Neural cell (in vitro differentiated cells): ENCODE data around the gene PRRG2.

Experiments used
- EP300 ChIP-seq: fragments of 450-650 bp; conservative IDR thresholded peaks from 2 replicates; pipeline ENCODE4 v1.6.1; 2014; ENCODE audit warnings: antibody characterized with exemption, mild to moderate bottlenecking, moderate library complexity; ENCODE audit not compliant: poor library complexity, severe bottlenecking
- MXI1 ChIP-seq: fragments of 450-650 bp; conservative IDR thresholded peaks from 2 replicates; pipeline ENCODE4 v1.6.1; 2014; ENCODE audit warnings: antibody characterized with exemption, mild to moderate bottlenecking; ENCODE audit not compliant: poor library complexity, severe bottlenecking
- POLR2AphosphoS5 ChIP-seq: IDR thresholded peaks from 2 replicates; pipeline ENCODE4 v1.6.1; 2012
- RAD21 ChIP-seq: fragments of 450-650 bp; conservative IDR thresholded peaks from 2 replicates; pipeline ENCODE4 v1.6.1; 2014; ENCODE audit warnings: antibody characterized with exemption, mild to moderate bottlenecking, moderate library complexity
- TAF1 ChIP-seq: IDR thresholded peaks from 2 replicates; pipeline ENCODE4 v1.6.1; 2012; ENCODE audit warnings: low read depth
- TF ChIP-seq, protein P1 (sequence below): IDR thresholded peaks from 2 replicates; pipeline ENCODE4 v1.6.1; 2012; ENCODE audit warnings: borderline replicate concordance
- TF ChIP-seq, protein P2 (sequence below): fragments of 450-650 bp; IDR thresholded peaks from 2 replicates; pipeline ENCODE4 v1.5.1; 2014; ENCODE audit warnings: antibody characterized with exemption, mild to moderate bottlenecking, moderate library complexity; ENCODE audit not compliant: poor library complexity, severe bottlenecking

DNA sequence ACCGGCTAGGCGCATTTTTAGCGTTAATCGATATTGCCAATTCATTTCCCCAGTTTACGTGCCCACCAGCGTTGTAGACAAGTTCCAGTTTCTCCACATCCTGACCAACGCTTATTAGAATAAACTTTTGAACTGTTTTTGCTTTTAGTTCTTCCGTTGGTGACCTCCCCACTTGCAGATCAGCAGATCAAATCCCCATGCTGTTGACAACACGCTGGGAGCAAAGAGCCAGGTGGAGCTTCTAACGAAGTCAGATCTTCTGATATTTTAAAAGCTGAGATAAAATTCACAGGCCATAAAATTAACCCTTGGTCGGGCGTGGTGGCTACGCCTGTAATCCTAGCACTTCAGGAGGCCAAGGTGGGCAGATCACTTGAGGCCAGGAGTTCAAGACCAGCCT lies 32.1 kb upstream of the PRRG2 start:
- TF ChIP-seq TAF1 (no peak), POLR2AphosphoS5 (no peak), EP300 (no peak), MXI1 (no peak), RAD21 (no peak)
- TF ChIP-seq, protein P1, sequence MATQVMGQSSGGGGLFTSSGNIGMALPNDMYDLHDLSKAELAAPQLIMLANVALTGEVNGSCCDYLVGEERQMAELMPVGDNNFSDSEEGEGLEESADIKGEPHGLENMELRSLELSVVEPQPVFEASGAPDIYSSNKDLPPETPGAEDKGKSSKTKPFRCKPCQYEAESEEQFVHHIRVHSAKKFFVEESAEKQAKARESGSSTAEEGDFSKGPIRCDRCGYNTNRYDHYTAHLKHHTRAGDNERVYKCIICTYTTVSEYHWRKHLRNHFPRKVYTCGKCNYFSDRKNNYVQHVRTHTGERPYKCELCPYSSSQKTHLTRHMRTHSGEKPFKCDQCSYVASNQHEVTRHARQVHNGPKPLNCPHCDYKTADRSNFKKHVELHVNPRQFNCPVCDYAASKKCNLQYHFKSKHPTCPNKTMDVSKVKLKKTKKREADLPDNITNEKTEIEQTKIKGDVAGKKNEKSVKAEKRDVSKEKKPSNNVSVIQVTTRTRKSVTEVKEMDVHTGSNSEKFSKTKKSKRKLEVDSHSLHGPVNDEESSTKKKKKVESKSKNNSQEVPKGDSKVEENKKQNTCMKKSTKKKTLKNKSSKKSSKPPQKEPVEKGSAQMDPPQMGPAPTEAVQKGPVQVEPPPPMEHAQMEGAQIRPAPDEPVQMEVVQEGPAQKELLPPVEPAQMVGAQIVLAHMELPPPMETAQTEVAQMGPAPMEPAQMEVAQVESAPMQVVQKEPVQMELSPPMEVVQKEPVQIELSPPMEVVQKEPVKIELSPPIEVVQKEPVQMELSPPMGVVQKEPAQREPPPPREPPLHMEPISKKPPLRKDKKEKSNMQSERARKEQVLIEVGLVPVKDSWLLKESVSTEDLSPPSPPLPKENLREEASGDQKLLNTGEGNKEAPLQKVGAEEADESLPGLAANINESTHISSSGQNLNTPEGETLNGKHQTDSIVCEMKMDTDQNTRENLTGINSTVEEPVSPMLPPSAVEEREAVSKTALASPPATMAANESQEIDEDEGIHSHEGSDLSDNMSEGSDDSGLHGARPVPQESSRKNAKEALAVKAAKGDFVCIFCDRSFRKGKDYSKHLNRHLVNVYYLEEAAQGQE: no peak
- TF ChIP-seq, protein P2, sequence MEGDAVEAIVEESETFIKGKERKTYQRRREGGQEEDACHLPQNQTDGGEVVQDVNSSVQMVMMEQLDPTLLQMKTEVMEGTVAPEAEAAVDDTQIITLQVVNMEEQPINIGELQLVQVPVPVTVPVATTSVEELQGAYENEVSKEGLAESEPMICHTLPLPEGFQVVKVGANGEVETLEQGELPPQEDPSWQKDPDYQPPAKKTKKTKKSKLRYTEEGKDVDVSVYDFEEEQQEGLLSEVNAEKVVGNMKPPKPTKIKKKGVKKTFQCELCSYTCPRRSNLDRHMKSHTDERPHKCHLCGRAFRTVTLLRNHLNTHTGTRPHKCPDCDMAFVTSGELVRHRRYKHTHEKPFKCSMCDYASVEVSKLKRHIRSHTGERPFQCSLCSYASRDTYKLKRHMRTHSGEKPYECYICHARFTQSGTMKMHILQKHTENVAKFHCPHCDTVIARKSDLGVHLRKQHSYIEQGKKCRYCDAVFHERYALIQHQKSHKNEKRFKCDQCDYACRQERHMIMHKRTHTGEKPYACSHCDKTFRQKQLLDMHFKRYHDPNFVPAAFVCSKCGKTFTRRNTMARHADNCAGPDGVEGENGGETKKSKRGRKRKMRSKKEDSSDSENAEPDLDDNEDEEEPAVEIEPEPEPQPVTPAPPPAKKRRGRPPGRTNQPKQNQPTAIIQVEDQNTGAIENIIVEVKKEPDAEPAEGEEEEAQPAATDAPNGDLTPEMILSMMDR: no peak
